Adipocyte (in vitro differentiated cells): ENCODE results near the gene SAPCD2.
A peak's percentile ranks its signal among the peaks of the same experiment; 100 is the strongest.

Source experiments
- DNase-seq: peaks from one replicate; pipeline ENCODE4 v3.0.0-alpha.2; 2015; ENCODE audit warnings: low read depth
- H3K27me3 ChIP-seq: replicated peaks from 2 replicates; pipeline ENCODE4 v1.7.0; 2013; ENCODE audit warnings: mild to moderate bottlenecking, low read length, moderate library complexity; ENCODE audit not compliant: control insufficient read depth, insufficient read depth
- H3K36me3 ChIP-seq: 2 replicates; pipeline ENCODE4 v1.7.0; 2013; ENCODE audit warnings: low read length, mild to moderate bottlenecking, moderate library complexity; ENCODE audit not compliant: control insufficient read depth, insufficient read depth, severe bottlenecking
- H3K4me1 ChIP-seq: 2 replicates; pipeline ENCODE4 v1.7.0; 2013; ENCODE audit warnings: mild to moderate bottlenecking, low read length, moderate library complexity; ENCODE audit not compliant: control insufficient read depth, insufficient read depth
- H3K4me3 ChIP-seq: 2 replicates; pipeline ENCODE4 v1.7.0; 2013; ENCODE audit warnings: mild to moderate bottlenecking, low read length, moderate library complexity
- H3K9ac ChIP-seq: 2 replicates; pipeline ENCODE4 v1.7.0; 2013; ENCODE audit warnings: mild to moderate bottlenecking, low read length, moderate library complexity
- H3K9me3 ChIP-seq: 2 replicates; pipeline ENCODE4 v1.7.0; 2013; ENCODE audit warnings: mild to moderate bottlenecking, low read length, moderate library complexity; ENCODE audit not compliant: control insufficient read depth

SAPCD2 gene

DNA sequence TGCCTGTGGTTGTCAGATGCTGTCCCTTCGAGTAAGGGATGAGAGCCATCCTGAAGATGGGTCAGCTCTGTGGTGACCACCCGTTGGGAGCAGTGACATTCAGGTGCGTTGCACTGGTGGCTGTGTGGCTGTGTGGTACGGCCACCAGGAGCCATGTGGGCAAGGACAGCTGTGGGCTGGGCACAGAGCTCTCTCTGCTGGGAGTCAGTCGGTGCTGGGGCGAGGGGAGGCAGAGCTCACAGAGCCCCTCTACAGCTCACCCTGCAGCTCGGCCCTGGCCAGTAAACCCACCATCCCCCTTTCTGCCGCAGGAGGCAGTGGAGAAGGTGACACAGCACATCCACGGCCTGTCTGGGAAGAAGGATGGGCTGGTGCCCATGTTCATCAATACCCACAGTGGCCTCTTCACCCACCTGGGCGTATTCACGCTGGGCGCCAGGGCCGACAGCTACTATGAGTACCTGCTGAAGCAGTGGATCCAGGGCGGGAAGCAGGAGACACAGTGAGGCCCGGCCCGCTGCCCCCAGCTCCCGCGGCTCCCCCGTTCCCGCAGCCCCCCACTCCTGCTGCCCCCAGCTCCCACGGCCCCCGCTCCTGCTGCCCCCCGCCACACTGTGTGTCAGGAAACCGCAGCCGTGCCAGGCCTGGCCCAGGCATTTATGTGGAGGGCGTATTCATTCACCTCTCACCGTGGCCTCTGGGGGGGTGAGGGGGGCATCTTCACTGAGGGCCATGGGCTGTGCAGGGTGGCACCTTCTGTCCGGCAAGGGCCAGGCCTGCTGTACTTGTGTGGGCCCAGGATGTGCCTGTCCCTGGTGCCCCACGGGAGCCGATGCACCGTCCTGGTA, 35.7 kb upstream of the SAPCD2 start:
- no peak for DNase-seq
- Histone ChIP-seq H3K4me3 (no peak overlapping the region), H3K27me3 (no peaks in the 10 kb centered on the region), H3K9me3 (no peaks in the 10 kb centered on the region), H3K4me1 (no peaks in the 10 kb centered on the region), H3K9ac (no peak overlapping the region), H3K36me3 (peaks cover 85% of the 10 kb centered on the region)

DNA sequence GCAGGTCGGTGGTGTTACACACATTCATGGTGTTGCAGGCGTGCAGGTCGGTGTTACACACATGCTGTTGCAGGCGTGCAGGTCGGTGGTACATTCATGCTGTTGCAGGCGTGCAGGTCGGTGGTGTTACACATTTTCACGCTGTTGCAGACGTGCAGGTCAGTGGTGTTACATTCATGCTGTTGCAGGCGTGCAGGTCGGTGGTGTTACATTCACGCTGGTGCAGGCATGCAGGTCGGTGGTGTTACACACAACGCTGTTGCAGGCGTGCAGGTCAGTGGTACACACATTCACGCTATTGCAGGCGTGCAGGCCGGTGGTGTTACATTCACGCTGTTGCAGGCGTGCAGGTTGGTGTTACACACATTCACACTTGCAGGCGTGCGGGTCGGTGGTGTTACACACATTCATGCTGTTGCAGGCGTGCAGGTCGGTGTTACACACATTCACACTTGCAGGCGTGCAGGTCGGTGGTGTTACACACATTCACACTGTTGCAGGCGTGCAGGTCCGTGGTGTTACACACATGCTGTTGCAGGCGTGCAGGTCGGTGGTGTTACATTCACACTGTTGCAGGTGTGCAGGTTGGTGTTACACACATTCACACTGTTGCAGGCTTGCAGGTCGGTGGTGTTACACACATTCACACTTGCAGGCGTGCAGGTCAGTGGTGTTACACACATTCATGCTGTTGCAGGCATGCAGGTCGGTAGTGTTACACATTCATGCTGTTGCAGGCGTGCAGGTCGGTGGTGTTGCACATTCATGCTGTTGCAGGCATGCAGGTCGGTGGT, 33.0 kb upstream of the SAPCD2 start:
- no peak overlapping the region for H3K9ac ChIP-seq
- no peak for DNase-seq
- H3K36me3 ChIP-seq: peaks cover 85% of the 10 kb centered on the region
- H3K9me3 ChIP-seq: no peaks in the 10 kb centered on the region
- no peaks in the 10 kb centered on the region for H3K4me1 ChIP-seq
- no peaks in the 10 kb centered on the region for H3K27me3 ChIP-seq
- H3K4me3 ChIP-seq: no peak overlapping the region

GRCh38 chr9:137099231-137099630, 28.9 kb upstream of the SAPCD2 start:
- H3K4me3 ChIP-seq: no peak overlapping the region
- H3K27me3 ChIP-seq: no peaks in the 10 kb centered on the region
- no peak for DNase-seq
- H3K9me3 ChIP-seq: no peaks in the 10 kb centered on the region
- no peaks in the 10 kb centered on the region for H3K4me1 ChIP-seq
- peaks cover 75% of the 10 kb centered on the region for H3K36me3 ChIP-seq
- no peak overlapping the region for H3K9ac ChIP-seq

DNA sequence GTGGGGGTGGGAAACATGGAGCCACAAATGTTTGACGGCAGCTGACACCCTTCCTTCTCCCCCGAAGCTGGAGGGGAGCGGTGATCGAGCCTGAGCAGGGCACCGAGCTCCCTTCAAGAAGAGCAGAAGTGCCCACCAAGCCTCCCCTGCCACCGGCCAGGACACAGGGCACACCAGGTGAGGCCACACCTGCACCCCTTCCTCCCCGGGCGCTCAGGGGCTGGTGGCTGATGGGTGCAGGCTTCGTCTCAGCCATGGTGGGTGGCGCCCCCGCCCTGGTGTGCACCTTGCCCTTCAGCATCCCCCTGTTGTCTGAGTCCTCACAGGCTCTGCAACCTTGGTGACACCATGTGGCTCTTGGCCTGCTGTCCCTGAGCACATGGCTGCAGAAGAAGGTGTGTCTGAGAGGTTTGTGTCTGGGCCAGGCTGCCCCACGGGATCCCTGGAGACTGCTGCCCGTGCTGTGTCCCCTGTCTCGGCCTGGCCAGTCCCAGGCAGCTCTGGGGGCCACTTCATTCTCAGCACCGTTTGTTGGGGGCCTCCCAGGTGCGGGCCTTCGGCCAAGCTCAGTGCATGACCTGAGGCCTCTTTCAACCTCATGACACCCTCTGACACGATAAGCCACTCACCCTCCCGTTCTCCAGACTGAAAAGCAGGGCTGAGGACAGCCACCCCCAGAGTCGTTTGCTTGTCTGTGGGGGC, 27.6 kb upstream of the SAPCD2 start:
- Histone ChIP-seq H3K36me3 (peaks cover 64% of the 10 kb centered on the region), H3K9me3 (no peaks in the 10 kb centered on the region), H3K9ac (no peak overlapping the region), H3K27me3 (no peaks in the 10 kb centered on the region), H3K4me1 (no peaks in the 10 kb centered on the region), H3K4me3 (no peak overlapping the region)
- DNase-seq: no peak

DNA sequence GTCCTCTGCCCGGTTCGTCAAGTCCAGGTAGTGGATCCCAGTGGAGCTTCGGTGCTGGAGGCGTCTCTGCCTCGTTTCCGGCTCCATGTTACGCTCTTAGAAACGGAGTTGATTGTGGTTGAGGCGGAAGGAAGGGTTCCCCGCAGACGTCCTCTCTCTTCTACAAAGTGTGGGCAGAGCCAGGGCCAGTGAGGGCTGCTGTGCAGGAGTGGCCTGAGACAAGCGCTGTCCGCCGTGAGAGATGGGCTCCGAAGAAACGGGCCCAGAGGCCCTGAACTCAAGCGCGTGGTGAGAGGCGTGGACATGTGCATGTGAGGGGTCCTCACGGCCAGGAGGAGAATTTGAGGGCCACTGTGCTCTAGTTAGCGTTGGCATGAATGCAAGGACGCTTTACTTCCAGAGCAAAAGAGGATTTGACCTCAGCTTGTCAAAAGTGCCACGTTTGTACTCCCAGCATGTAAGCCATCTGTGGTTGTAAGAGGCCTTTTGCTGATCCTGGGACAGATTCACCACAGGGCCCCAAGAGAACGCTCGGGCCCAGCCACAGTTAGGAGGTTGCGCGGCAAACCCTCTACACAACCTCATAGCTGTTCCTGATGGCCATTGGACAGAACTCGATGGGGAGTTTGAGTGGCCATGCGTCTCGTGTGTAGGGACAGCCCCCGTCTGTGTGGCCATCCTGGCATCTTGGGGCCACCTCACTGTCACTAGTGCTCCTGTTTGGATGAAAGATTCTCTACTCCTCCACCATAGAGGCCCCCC, 26.6 kb upstream of the SAPCD2 start:
- no peak for DNase-seq
- Histone ChIP-seq H3K9me3 (no peaks in the 10 kb centered on the region), H3K9ac (no peak overlapping the region), H3K36me3 (peaks cover 64% of the 10 kb centered on the region), H3K27me3 (no peaks in the 10 kb centered on the region), H3K4me1 (no peaks in the 10 kb centered on the region), H3K4me3 (no peak overlapping the region)

DNA sequence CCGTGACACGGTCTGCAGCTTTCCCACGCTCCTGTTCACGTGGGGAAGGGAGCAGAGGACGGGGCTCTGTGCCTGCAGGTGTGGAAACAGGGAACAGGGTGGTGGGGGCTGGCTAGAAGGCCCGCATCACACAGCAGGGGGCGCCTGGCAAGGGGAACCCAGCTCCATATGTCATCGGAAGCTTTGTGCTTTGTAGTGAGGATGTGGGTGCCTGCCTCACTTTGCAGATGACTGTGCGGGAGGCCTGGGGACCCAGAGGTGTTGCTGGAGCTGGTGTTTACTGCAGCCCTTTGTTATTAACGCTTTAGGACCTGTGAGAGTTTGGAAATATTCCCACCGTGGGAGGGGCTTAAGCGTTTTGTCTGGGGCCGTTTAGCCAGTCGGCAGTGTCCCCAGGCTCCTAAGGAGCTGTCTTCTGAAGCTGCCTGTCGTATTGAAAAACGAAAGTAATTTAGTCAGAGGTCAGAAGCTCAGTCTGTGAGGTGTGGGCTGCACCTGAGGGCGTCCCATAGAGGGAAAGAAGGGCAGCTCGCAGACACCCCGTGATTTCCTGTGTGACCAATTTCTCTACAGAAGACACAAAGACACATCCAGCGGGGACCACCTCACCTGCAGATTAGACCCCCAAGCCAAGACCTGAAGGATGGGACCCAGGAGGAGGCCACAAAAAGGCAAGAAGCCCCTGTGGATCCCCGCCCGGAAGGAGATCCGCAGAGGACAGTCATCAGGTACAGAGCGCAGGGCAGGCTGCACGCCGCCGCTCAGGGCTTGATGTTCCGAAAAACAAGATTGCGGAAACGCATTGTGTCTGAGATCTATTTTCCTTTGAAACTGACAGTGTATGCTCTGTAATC, 25.5 kb upstream of the SAPCD2 start:
- Histone ChIP-seq H3K9ac (no peak overlapping the region), H3K4me1 (no peaks in the 10 kb centered on the region), H3K4me3 (no peak overlapping the region), H3K9me3 (no peaks in the 10 kb centered on the region), H3K36me3 (peaks cover 61% of the 10 kb centered on the region), H3K27me3 (no peaks in the 10 kb centered on the region)
- DNase-seq: no peak

GRCh38 chr9:137089232-137089947, 19.0 kb upstream of the SAPCD2 start:
- Histone ChIP-seq H3K4me1 (peaks cover 20% of the 10 kb centered on the region), H3K27me3 (no peaks in the 10 kb centered on the region), H3K36me3 (peaks cover 31% of the 10 kb centered on the region), H3K9ac (peak overlapping the region; percentile 10), H3K4me3 (no peak overlapping the region), H3K9me3 (no peaks in the 10 kb centered on the region)
- DNase-seq: no peak

DNA sequence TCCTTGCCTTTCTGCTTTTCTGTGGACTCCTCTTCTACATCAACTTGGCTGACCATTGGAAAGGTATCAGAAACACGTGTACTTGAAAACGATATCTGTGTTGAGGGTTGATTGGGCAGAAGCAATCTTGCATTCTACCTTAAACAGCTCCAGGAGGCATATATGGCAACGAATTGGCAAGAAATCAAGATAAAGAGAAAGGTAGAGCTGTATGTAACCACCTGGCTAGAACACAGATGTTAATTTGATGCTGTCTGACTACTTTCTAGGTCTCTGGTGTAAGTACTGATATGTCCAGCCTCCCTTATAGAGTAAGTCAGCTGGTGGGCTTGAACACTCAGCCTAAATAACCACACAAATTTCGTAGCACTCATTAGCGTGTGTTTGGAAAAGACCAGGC, 17.8 kb upstream of the SAPCD2 start:
- no peak for DNase-seq
- peak overlapping the region; percentile 84 for H3K4me3 ChIP-seq

DNA sequence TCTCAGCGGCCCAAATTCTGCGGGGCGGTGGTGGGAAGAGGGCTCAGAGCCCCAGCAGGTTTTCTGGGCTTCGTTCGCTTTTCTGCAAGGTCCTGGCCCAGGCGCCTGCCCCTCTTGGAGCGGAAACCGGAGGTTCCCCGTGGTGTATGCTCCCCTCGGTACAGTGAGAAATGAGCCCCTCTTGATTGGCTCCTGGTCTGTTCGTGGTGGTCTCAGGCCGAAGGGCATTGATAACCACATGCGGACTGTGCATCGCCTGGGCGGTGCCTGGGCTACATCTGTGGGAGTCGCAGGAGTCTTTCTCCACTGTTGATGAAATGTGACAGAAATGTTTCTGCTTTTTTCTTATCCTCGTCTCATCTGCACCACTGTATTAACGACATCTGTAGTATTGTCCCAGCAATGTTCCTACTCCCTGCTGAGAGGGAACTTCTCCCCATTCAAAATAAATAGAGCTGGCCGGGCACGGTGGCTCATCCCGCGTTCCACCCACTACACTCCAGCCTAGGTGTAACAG, 17.1 kb upstream of the SAPCD2 start:
- DNase-seq: peak; percentile 25
- peaks cover 38% of the 10 kb centered on the region for H3K4me1 ChIP-seq
- H3K36me3 ChIP-seq: peaks cover 28% of the 10 kb centered on the region
- H3K27me3 ChIP-seq: no peaks in the 10 kb centered on the region
- H3K4me3 ChIP-seq: peak overlapping the region; percentile 84
- peak overlapping the region; percentile 92 for H3K9ac ChIP-seq
- no peaks in the 10 kb centered on the region for H3K9me3 ChIP-seq

More for the DNA sequence above, 17.8 kb upstream of the SAPCD2 start:
- Histone ChIP-seq H3K36me3 (peaks cover 30% of the 10 kb centered on the region), H3K4me1 (peaks cover 33% of the 10 kb centered on the region), H3K9ac (peak overlapping the region; percentile 92), H3K9me3 (no peaks in the 10 kb centered on the region), H3K27me3 (no peaks in the 10 kb centered on the region)
